Sigmoid colon (tissue), 4 donors: Measurements from ENCODE around the gene BNIP5.

Experiments
- EP300 ChIP-seq, 4 donors: sonication (generic); formaldehyde crosslinking; IDR thresholded peaks; one replicate each; pipeline ENCODE4 v1.6.1; 2017; ENCODE audit warnings: antibody characterized with exemption in 4 of 4
- POLR2A ChIP-seq, 2 donors: fragments of 450-650 bp; IDR thresholded peaks; one replicate each; pipeline ENCODE4 v1.6.1; 2016; ENCODE audit warnings: antibody characterized with exemption in 2 of 2, mild to moderate bottlenecking in 2 of 2, moderate library complexity in 2 of 2
- POLR2AphosphoS5 ChIP-seq, 4 donors: sonication (generic); formaldehyde crosslinking; IDR thresholded peaks; one replicate each; pipeline ENCODE4 v1.6.1; 2017; ENCODE audit warnings: antibody characterized with exemption in 4 of 4
- TF ChIP-seq, protein P1 (sequence below), 4 experiments: fragments of 450-650 bp in 3 of 4; fragments of 200-600 bp in 1 of 4; IDR thresholded peaks; one replicate each; pipeline ENCODE4 v1.5.1; 2016 to 2019; ENCODE audit warnings: antibody characterized with exemption in 4 of 4, mild to moderate bottlenecking in 3 of 4, moderate library complexity in 2 of 4

DNA sequence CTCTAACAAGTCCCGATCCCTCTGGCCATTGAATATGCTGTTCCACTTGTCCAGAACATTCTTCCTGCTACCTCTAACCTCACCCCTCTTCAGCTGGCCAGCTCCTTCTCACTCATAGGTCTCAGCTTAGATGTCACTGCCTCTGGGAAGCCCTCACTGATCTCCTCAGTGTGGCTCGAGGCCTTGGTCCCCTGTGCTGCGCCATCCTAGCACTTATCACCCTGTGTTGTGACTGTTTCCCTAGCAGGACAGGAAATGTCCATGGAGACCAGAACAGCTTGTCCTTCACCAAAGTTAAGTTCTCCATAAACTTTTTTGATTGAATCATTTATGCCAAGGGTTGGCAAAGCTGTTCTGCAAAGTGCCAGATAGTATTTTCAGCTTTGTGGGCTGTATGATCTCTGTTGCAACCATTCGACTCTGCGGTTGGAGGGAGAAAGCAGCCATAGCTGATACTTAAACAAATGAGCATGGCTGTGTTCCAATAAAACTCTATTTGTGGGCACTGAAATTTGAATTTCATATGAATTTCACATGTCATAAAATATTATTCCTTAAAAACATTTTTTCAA lies 6.5 kb upstream of the BNIP5 start:
- TF ChIP-seq, protein P1, sequence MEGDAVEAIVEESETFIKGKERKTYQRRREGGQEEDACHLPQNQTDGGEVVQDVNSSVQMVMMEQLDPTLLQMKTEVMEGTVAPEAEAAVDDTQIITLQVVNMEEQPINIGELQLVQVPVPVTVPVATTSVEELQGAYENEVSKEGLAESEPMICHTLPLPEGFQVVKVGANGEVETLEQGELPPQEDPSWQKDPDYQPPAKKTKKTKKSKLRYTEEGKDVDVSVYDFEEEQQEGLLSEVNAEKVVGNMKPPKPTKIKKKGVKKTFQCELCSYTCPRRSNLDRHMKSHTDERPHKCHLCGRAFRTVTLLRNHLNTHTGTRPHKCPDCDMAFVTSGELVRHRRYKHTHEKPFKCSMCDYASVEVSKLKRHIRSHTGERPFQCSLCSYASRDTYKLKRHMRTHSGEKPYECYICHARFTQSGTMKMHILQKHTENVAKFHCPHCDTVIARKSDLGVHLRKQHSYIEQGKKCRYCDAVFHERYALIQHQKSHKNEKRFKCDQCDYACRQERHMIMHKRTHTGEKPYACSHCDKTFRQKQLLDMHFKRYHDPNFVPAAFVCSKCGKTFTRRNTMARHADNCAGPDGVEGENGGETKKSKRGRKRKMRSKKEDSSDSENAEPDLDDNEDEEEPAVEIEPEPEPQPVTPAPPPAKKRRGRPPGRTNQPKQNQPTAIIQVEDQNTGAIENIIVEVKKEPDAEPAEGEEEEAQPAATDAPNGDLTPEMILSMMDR (IDR thresholded peaks at IDR 0.05): no peak
- TF ChIP-seq POLR2A (IDR thresholded peaks at IDR 0.05) (no peak), POLR2AphosphoS5 (IDR thresholded peaks at IDR 0.05) (no peak), EP300 (IDR thresholded peaks at IDR 0.05) (no peak)
